NCI-H1694 (cell line): ENCODE data around the gene SH2B3.

Experiments used
- DNase-seq: peaks from one replicate; lab custom pipeline; 2025; lab: John Stamatoyannopoulos, UW

Gene SH2B3

GRCh38 chr12:111409403-111409779, 3.7 kb downstream of the SH2B3 start:
- no peak for DNase-seq

GRCh38 chr12:111409780-111410430, 4.2 kb downstream of the SH2B3 start:
- DNase-seq: no peak

- DNase-seq: no peak
Measured at GRCh38 chr12:111410431-111411184, 4.9 kb downstream of the SH2B3 start.

- no peak for DNase-seq
Measured at GRCh38 chr12:111411185-111411764, 5.6 kb downstream of the SH2B3 start.

GRCh38 chr12:111412007-111412829, 6.5 kb downstream of the SH2B3 start:
- no peak for DNase-seq

- DNase-seq: no peak
Measured at GRCh38 chr12:111412830-111413441, 7.2 kb downstream of the SH2B3 start.

GRCh38 chr12:111413442-111414086, 7.8 kb downstream of the SH2B3 start:
- no peak for DNase-seq

GRCh38 chr12:111414711-111415252, 9.1 kb downstream of the SH2B3 start:
- no peak for DNase-seq

- DNase-seq: no peak
Measured at GRCh38 chr12:111417290-111417689, 11.6 kb downstream of the SH2B3 start.

GRCh38 chr12:111417784-111418593, 12.3 kb downstream of the SH2B3 start:
- no peak for DNase-seq

GRCh38 chr12:111418594-111418880, 12.8 kb downstream of the SH2B3 start:
- DNase-seq: no peak

- DNase-seq: no peak
Measured at GRCh38 chr12:111419784-111420183, 14.1 kb downstream of the SH2B3 start.

GRCh38 chr12:111420494-111420893, 14.8 kb downstream of the SH2B3 start:
- no peak for DNase-seq

GRCh38 chr12:111424189-111424792, 18.6 kb downstream of the SH2B3 start:
- DNase-seq: no peak

- no peak for DNase-seq
Measured at GRCh38 chr12:111424793-111425251, 19.1 kb downstream of the SH2B3 start.

- DNase-seq: no peak
Measured at GRCh38 chr12:111425655-111426054, 19.9 kb downstream of the SH2B3 start.

GRCh38 chr12:111426344-111427185, 20.8 kb downstream of the SH2B3 start:
- no peak for DNase-seq

- no peak for DNase-seq
Measured at GRCh38 chr12:111427417-111428074, 21.8 kb downstream of the SH2B3 start.
